GOT3 (cell line): Measurements from ENCODE around the gene CACNA1H.

ENCODE experiments used
- DNase-seq: peaks from one replicate; lab custom pipeline; 2025; ENCODE audit warnings: mixed read lengths; lab: John Stamatoyannopoulos, UW

The CACNA1H gene

GRCh38 chr16:1152651-1153259 is at the start of gene CACNA1H:
Gene CACNA1H (plus strand): TSS chr16:1153106. CDS start chr16:1153738, 632 bp downstream.
- no peak for DNase-seq

GRCh38 chr16:1103636-1103980 is 49.3 kb upstream of the CACNA1H start:
- no peak for DNase-seq

DNA sequence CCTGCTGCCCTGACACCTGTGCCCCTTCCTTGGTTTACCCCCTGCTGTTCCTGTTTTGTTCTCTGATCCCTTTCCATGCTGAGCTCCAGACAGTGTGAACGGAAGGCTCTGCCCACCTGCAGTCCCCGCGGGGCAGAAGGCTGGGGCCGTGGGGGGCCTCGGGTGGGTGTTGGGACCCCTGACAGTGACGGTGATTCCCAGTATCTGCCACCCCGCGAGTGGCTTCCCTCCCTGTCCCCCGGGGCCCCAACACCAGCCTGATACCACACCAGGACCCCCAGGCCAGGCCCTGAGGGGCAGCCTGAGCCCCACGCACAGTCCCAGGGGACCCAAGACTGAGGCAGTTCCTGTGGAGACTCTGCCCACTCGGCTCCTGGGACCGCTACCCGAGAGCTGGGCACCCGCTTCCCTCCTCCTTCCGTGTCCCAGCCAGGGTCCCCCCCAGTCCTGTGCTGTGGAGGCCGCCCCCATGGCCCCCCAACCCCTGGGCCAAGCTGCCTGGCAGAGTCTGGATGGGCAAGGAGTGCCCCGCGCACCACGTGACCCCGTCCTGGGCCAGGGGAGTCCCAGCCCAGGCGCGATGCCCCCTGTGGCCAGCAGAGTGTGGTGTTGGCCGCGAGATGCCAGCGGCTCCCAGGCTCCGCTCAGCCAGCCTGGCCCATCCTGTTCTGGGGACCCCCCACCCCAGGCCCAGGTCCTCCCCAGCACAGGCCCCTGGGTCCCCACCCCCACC is 46.9 kb upstream of the CACNA1H start:
- DNase-seq: no peak

- no peak for DNase-seq
These were observed 46.2 kb upstream of the CACNA1H start for GRCh38 chr16:1106659-1107058.

- no peak for DNase-seq
These were observed 45.8 kb upstream of the CACNA1H start for GRCh38 chr16:1107141-1107540.

GRCh38 chr16:1107731-1108130 is 45.2 kb upstream of the CACNA1H start:
- DNase-seq: no peak

DNA sequence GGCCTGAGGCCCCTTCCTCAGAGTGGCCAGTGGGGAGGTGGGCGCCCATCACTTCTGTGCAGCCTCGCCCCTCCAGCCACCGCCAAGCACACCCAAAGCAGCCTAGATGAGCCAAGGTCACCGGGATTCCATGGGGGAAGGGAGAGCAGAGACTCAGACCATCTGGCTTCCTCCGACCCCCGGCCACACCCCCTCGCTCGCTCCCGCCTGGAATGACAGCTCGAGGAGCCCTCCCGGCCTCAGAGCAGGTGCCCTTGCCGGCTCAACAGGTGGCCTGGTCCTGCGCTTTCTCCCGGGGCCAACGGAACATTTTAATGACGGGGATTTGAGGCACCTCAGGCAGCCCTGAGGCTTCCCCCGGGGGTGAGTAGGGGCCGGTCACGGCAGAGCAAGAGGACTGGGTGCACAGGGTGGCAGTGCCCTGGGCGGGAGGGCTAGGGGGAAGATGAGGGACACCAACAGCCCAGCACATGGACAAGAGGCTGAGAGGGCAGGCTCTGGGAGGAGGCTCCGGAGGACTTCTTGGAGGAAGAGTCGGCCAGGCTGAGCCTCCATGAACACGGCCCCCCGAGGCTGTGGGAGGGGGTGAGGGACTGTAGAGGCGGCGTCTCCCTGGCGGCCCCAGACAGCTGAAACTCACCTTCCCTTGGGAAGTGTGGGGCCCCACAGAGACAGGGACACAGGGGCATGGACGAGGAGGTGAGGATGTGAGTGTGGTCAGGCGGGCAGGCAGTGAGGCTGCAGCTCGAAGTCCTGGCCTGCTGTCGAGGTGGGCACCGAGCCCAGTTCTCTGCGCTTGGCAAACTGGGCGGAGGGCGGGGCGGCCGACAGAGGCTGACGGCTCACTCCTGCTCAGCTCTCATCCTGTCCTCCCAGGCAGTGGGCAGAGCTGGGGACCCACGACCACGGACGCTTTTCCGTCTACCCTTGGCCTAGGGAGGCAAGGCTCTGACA is 44.3 kb upstream of the CACNA1H start:
- no peak for DNase-seq

DNA sequence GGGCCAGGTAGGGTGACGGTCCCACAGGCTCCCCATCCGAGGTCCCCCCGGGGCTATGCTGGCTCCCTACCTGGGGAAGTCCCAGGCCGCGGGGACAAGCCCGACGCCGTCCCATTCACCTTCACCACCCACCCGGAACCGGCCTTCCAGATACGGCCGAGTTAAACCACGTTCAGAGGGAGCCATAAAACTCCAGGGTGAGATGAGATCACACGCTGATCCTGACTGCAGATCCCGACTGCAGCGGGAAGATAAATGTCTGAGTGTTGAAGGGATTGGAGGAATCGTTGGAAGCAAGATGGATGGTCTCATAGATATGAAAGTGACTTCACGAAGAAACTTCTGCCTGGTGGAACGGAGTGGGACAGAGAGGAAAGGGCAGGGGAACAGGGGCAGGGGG is 43.3 kb upstream of the CACNA1H start:
- no peak for DNase-seq

GRCh38 chr16:1112506-1113184 is 40.3 kb upstream of the CACNA1H start:
- no peak for DNase-seq

GRCh38 chr16:1113489-1113888 is 39.4 kb upstream of the CACNA1H start:
- no peak for DNase-seq

DNA sequence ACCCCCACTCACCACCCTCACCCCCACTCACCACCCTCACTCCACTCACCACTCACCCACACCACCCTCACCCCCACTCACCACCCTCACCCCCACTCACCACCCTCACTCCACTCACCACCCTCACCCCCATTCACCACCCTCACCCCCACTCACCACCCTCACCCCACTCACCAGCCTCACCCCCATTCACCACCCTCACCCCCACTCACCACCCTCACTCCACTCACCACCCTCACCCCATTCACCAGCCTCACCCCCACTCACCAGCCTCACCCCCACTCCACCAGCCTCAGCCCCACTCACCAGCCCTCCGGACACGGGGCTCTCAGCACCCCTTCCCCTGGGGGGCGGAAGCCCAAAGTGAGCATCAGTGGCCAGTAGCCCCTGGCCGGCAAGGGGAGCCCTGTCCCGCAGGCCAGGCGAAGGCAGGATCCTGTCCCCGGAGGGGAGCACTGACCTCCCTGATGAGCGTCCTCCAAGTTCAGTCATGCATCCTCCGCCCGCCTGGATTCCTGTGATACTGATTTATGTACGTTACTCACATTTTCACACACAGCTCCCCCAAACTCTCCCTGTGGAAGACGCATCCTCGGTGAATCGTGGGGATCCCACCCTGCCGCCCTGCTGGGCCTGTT is 38.9 kb upstream of the CACNA1H start:
- DNase-seq: no peak

DNA sequence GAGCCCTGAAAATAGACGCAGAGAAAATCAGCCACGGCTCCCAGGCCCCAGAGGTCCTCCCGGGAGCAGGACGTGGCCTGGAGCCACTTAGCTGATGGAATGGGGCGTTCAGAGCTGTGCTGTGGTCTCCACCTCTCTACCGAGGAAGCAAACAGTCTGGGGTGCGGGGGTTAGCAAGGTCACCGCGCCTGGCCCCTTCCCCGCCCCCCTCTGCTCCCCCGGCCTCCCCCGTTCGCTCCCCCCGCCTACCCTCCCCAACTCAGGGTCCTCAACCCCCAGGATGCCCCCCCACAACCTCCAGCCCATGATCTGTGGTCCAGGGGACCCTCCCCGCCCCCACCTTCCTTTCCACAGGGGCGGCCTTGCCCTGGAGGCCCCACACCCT is 36.2 kb upstream of the CACNA1H start:
- no peak for DNase-seq

- no peak for DNase-seq
These were observed 35.6 kb upstream of the CACNA1H start for GRCh38 chr16:1117176-1117900.

- no peak for DNase-seq
These were observed 35.0 kb upstream of the CACNA1H start for GRCh38 chr16:1117926-1118325.

DNA sequence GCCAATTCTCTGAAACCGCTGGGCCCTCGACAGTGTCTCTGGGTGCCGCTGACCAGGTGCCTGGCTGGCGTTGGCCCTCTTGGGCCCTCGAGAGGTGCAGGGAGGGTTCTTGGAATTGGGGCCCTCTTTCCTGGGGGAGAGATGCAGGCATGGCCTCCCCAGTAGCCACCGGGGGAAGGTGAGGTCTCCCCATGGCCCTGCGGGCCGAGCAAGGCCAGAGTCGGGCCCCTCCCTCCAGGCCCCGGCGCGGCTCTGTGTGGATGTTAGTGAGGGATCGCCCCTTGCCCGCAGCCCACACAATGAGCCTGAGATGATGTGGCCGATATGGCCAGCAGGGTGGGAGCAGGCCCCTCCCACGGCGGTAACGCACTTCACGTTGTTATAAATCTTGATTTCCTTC is 33.8 kb upstream of the CACNA1H start:
- DNase-seq: no peak

GRCh38 chr16:1119766-1120576 is 32.9 kb upstream of the CACNA1H start:
- DNase-seq: no peak

DNA sequence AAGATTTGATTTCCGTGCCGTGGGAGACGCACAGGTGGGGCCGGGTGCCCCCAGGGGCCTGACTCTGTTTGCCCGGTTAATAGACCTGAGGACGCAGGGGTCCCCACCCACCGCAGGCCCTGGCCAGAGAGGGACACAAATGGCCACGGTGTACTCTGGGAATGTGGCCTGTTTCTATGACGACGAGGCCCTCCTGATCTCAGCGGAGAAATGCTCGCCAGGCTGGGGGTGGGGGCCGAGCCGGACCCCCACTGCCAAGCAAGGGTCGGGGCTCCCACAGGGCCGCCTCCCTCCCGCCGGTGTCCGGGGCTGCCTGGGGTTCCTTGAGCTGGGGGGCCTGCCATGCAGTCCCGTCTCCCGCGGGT is 32.3 kb upstream of the CACNA1H start:
- DNase-seq: no peak

DNA sequence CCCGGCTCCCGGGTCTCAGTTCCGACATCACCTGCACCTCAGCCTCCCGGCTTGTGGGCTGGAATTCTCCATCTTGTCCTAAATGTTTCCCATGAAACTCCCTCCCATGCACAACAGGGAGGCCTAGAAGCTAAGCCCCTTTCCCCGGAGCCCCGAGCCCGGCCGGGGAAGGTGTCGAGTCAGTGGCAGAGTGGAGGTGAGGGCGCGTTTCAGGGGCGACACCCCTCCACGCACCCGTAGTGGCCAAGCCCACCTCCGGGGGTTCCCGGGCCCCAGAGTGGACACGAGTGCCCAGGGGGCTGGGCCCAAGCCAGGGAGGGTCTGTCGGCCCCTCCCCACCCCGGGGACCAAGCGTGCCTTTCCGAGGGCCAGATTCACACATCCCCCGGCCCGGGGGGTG is 31.9 kb upstream of the CACNA1H start:
- no peak for DNase-seq

DNA sequence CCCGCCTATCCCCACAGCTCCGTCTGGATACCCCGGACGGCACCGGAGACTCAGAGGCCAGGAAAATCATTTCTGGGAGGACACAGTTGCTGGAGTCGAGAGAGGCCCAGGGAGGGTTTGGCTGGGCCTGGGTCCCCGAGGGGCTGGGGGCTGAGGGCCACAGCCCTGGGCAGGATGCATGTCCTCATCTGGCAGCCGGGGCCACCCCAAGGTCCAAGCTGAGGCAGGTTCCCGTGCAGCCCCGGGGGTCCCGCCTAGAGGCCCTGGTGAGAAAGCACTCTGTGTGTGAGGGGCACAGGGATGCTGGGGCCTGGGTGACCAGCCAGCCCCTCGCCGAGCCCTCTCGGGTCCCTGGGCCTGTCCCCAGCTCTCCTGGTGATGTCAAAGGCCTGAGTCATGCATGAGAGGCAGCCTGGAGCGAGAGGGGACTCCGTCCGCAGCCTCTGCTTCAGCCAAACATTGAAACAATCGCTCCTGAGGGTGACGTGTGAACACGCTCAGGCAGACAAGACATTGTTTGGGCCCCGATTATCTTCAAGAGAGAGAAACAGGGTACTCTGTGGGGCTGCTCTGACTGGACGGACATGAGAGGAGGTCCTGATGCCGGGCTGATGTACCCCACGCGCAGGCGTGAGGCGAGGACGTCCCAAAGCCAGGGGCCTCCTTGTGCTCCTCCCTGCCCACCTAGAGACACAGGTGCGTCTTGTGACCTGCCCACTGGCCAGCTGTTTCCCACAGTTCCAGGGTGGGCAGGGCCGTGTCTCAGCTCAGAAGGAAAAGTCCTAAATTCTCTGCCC is 31.1 kb upstream of the CACNA1H start:
- no peak for DNase-seq

GRCh38 chr16:1122398-1122765 is 30.5 kb upstream of the CACNA1H start:
- DNase-seq: no peak
